ENCODE data around the gene G0S2. TPM values are rescaled to one million over a fixed set of nuclear protein-coding genes. Genes with fewer than 3 reads are reported as not detected.
"Not testable (repeated sequence)": the region's sequence is repeated elsewhere in the genome, so short reads cannot be mapped to it uniquely, and the experiment has no call there.

G0S2 gene
- total RNA-seq, 1 donor from 2014 or later = 0.79 TPM

DNA sequence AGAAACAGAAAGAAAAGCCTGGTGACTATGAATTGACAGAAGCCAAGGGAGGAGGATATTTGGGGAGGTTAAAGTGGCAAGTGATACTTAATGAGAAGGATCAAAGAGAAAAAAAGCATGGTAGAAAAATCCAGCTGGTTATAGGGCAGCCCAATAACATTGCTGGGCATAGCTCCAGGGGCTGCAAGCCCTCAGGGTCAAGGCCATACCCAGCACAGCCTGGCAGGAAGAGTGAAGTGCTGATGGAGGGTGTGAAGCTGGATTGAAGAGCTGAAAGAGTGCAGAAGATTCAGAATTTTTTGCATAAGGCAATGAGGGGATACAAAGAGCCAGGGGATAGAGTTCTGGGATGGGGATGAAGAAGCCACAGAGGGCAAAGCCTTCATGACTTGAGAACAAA lies 21.5 kb downstream of the G0S2 start:
- TF ChIP-seq, protein P1, sequence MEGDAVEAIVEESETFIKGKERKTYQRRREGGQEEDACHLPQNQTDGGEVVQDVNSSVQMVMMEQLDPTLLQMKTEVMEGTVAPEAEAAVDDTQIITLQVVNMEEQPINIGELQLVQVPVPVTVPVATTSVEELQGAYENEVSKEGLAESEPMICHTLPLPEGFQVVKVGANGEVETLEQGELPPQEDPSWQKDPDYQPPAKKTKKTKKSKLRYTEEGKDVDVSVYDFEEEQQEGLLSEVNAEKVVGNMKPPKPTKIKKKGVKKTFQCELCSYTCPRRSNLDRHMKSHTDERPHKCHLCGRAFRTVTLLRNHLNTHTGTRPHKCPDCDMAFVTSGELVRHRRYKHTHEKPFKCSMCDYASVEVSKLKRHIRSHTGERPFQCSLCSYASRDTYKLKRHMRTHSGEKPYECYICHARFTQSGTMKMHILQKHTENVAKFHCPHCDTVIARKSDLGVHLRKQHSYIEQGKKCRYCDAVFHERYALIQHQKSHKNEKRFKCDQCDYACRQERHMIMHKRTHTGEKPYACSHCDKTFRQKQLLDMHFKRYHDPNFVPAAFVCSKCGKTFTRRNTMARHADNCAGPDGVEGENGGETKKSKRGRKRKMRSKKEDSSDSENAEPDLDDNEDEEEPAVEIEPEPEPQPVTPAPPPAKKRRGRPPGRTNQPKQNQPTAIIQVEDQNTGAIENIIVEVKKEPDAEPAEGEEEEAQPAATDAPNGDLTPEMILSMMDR (IDR thresholded peaks at IDR 0.05; ENCODE audit: unreplicated experiment) = no peak
- Mint-ChIP-seq H3K4me3 (ENCODE audit: low read depth) (no peak overlapping the region), H3K9me3 (ENCODE audit: low read depth) (no peaks in the 10 kb centered on the region), H3K27me3 (peaks cover 44% of the 10 kb centered on the region), H3K4me1 (ENCODE audit: low read depth) (no peaks in the 10 kb centered on the region), H3K36me3 (ENCODE audit: insufficient read depth) (no peaks in the 10 kb centered on the region), H3K27ac (no peak overlapping the region)
- no peak for DNase-seq (ENCODE audit: low spot score, unreplicated experiment)

DNA sequence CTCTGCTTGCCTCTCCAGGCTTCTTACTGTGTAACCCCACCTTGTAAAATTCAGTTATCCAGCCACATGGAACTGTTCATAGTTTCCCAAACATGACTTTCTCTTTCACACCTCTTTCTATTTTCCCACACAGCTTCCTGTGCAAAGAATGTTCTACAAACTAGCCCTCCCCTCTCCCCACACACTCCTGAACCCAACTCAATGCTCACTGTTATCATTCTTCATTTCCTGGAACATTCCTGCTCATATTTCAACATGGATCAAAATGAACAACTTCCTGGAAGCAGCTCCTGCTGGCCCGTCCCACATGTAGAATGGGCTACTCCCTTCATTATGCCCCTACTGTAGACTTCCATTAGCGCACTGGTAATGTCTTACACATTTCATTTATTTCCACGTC lies 21.9 kb downstream of the G0S2 start:
- Mint-ChIP-seq H3K9me3 (ENCODE audit: low read depth) (no peaks in the 10 kb centered on the region), H3K4me3 (ENCODE audit: low read depth) (no peak overlapping the region), H3K4me1 (ENCODE audit: low read depth) (no peaks in the 10 kb centered on the region), H3K27me3 (peaks cover 46% of the 10 kb centered on the region), H3K27ac (no peak overlapping the region), H3K36me3 (ENCODE audit: insufficient read depth) (no peaks in the 10 kb centered on the region)
- no peak for DNase-seq (ENCODE audit: low spot score, unreplicated experiment)
- TF ChIP-seq, protein P1 (IDR thresholded peaks at IDR 0.05; ENCODE audit: unreplicated experiment) = no peak

DNA sequence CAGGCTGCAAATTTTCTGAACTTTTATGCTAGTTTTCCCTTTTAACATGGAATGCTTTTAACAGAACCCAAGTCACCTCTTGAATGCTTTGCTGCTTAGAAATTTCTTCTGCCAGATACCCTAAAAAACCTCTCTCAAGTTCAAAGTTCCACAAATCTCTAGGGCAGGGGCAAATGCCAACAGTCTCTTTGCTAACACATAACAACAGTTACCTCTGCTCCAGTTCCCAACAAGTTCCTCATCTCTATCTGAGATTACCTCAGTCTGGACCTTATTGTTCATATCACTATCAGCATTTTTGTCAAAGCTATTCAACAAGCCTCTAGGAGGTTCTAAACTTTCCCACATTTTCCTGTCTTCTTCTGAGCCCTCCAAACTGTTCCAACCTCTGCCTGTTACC lies 25.5 kb downstream of the G0S2 start:
- not testable (repeated sequence) for H3K4me3 Mint-ChIP-seq (ENCODE audit: low read depth); H3K36me3 Mint-ChIP-seq (ENCODE audit: insufficient read depth); H3K27ac Mint-ChIP-seq; DNase-seq (ENCODE audit: low spot score, unreplicated experiment); H3K9me3 Mint-ChIP-seq (ENCODE audit: low read depth); H3K4me1 Mint-ChIP-seq (ENCODE audit: low read depth)
- peaks cover 26% of the 10 kb centered on the region for H3K27me3 Mint-ChIP-seq

DNA sequence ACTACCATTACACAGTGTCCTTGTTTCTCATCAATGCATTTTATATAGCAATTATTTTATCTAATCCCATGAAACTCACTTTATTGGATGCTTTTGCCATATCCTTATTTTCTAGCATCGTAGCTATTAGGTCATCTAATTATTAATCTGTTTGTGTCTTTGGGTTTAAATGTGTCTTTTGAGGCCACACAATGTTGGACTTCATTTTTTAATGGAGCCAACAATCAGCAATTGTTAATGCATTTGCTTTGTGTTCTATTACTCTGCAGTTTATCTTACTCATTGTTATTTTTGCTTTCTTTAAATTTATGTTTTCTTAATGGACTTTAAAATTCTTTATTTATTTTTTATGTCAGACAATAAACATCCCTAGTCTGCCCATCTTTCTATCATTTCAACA lies 27.6 kb downstream of the G0S2 start:
- no peak for DNase-seq (ENCODE audit: low spot score, unreplicated experiment)
- Mint-ChIP-seq H3K27ac (no peak overlapping the region), H3K4me1 (ENCODE audit: low read depth) (no peaks in the 10 kb centered on the region)

DNA sequence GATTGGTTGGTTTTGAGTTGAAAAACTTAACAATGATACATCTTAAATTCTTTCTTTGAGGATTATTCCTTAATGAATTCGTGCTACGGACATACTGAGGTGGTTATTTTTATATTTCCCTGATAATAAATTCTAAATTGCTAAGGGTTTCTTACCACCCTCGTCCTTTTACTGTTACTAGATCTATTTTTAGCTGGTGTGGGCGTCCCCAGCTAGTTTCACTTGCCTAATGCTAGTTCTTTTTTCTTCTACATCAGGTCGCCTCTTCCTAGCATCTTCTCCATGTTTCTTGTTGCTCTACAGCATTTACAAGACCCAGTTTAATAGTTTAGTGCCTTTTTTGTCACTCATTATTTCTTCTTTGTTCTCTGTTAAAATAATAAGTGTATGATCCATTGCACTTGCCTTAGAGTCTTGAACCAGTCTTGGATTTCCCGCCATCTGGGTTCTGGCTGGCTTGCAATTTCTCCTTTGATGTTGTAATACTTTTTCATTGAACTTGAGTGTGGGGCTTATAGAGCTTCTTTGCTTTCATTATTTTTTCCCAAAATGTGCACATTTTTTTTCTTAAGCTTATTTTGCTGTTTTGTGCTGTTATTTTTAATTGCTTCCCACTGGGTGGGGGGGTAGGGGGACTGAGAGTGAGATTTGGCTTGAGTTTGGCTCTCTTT lies 28.8 kb downstream of the G0S2 start:
- Mint-ChIP-seq H3K4me1 (ENCODE audit: low read depth) (no peaks in the 10 kb centered on the region), H3K27ac (no peak overlapping the region), H3K27me3 (peaks cover 18% of the 10 kb centered on the region), H3K4me3 (ENCODE audit: low read depth) (no peak overlapping the region), H3K36me3 (ENCODE audit: insufficient read depth) (no peaks in the 10 kb centered on the region), H3K9me3 (ENCODE audit: low read depth) (no peaks in the 10 kb centered on the region)
- TF ChIP-seq, protein P1 (IDR thresholded peaks at IDR 0.05; ENCODE audit: unreplicated experiment) = no peak
- no peak for DNase-seq (ENCODE audit: low spot score, unreplicated experiment)

More for the DNA sequence above, 27.6 kb downstream of the G0S2 start:
- Mint-ChIP-seq H3K9me3 (ENCODE audit: low read depth) (no peaks in the 10 kb centered on the region), H3K4me3 (ENCODE audit: low read depth) (no peak overlapping the region), H3K27me3 (peaks cover 21% of the 10 kb centered on the region), H3K36me3 (ENCODE audit: insufficient read depth) (no peaks in the 10 kb centered on the region)
- TF ChIP-seq, protein P1 (IDR thresholded peaks at IDR 0.05; ENCODE audit: unreplicated experiment) = no peak

DNA sequence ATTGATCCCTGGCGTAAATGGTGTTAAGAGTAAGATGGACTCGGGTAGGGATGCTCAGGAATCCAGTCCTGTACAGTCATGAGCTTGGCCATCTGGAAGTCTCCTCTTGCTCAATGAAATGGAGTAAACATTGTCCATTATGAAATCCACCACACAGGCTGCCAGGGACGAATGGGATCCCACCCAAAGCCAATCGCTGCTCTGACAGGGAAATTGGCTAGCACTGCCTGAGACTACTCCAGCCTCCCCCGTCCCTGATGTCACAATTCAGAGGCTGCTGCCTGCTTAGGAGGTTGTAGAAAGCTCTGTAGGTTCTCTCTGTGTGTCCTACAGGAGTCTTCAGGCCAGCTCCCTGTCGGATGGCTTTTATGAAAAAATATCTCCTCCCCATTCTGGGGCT lies 29.4 kb downstream of the G0S2 start, which contains the start of gene HSD11B1:
Gene HSD11B1 (plus strand): TSS at position 263 of the 400 bp plus-strand sequence. CDS start 97 bp downstream, at position 360.
- no peaks in the 10 kb centered on the region for H3K36me3 Mint-ChIP-seq (ENCODE audit: insufficient read depth)
- TF ChIP-seq, protein P1 (IDR thresholded peaks at IDR 0.05; ENCODE audit: unreplicated experiment) = no peak
- DNase-seq (ENCODE audit: low spot score, unreplicated experiment) = no peak
- no peak within 1 kb of the TSS for H3K4me3 Mint-ChIP-seq (ENCODE audit: low read depth)
- peaks cover 16% of the 10 kb centered on the region for H3K27me3 Mint-ChIP-seq
- H3K4me1 Mint-ChIP-seq (ENCODE audit: low read depth) = no peaks in the 10 kb centered on the region
- no peaks in the 10 kb centered on the region for H3K9me3 Mint-ChIP-seq (ENCODE audit: low read depth)
- H3K27ac Mint-ChIP-seq = no peak within 1 kb of the TSS

All from progenitor cell of endocrine pancreas (in vitro differentiated cells).